LNCAP (cell line): ENCODE measurements around the gene PRRC2B.

ENCODE experiments used
- CTCF ChIP-seq: fragments of 450-650 bp; IDR thresholded peaks from 2 replicates; pipeline ENCODE4 v1.5.1; 2017; ENCODE audit warnings: mild to moderate bottlenecking

Gene PRRC2B

GRCh38 chr9:131438190-131438589 lies 44.3 kb downstream of the PRRC2B start:
- no peak for TF ChIP-seq CTCF

- TF ChIP-seq CTCF, result no peak
Observed at GRCh38 chr9:131439224-131439623, 45.3 kb downstream of the PRRC2B start.

- TF ChIP-seq CTCF, result no peak
Observed at GRCh38 chr9:131441441-131441840, 47.6 kb downstream of the PRRC2B start.

- TF ChIP-seq CTCF, result no peak
Observed at GRCh38 chr9:131442351-131442750, 48.5 kb downstream of the PRRC2B start.

GRCh38 chr9:131443648-131444047 lies 49.8 kb downstream of the PRRC2B start:
- TF ChIP-seq CTCF, result no peak

GRCh38 chr9:131446276-131446675 lies 52.4 kb downstream of the PRRC2B start:
- TF ChIP-seq CTCF, result no peak

- no peak for TF ChIP-seq CTCF
Observed at GRCh38 chr9:131447148-131447547, 53.3 kb downstream of the PRRC2B start.

GRCh38 chr9:131447600-131447999 lies 53.7 kb downstream of the PRRC2B start:
- TF ChIP-seq CTCF, result no peak
